HEK293T (cell line): ENCODE data around the gene AGPS.
A peak's percentile ranks its signal among the peaks of the same experiment; 100 is the strongest.

Experiments used
- CTCF ChIA-PET: fragments of 350-600 bp; formaldehyde crosslinking; extraction: SDS; loops from one replicate; lab custom pipeline; 2021; ENCODE audit warnings: antibody characterized with exemption, inconsistent platforms; lab: Yijun Ruan, JAX
- POLR2A ChIA-PET: fragments of 350-600 bp; formaldehyde crosslinking; extraction: SDS; loops from one replicate; lab custom pipeline; 2020; ENCODE audit warnings: antibody characterized with exemption, inconsistent platforms; lab: Yijun Ruan, JAX
- DNase-seq: peaks from one replicate; pipeline ENCODE4 v3.0.0; 2012; ENCODE audit warnings: mixed read lengths; ENCODE audit errors: extremely low spot score
- ARNT ChIP-seq: fragments of 450-650 bp; IDR thresholded peaks from 2 replicates; pipeline ENCODE4 v1.6.1; 2017; ENCODE audit warnings: mild to moderate bottlenecking
- BHLHE40 ChIP-seq: fragments of 450-650 bp; IDR thresholded peaks from 2 replicates; pipeline ENCODE4 v1.6.1; 2016; ENCODE audit warnings: mild to moderate bottlenecking, moderate library complexity, borderline replicate concordance
- CTBP1 ChIP-seq: fragments of 450-650 bp; IDR thresholded peaks from 2 replicates; pipeline ENCODE4 v1.6.1; 2016; ENCODE audit warnings: borderline replicate concordance
- ELF4 ChIP-seq: fragments of 450-650 bp; IDR thresholded peaks from 2 replicates; pipeline ENCODE4 v1.6.1; 2017; ENCODE audit warnings: antibody characterized with exemption
- FOXA1 ChIP-seq: fragments of 450-650 bp; IDR thresholded peaks from 2 replicates; pipeline ENCODE4 v1.6.1; 2016; ENCODE audit warnings: mild to moderate bottlenecking
- FOXK2 ChIP-seq: fragments of 450-650 bp; IDR thresholded peaks from 2 replicates; pipeline ENCODE4 v1.6.1; 2016; ENCODE audit warnings: mild to moderate bottlenecking
- FOXM1 ChIP-seq: fragments of 450-650 bp; IDR thresholded peaks from 2 replicates; pipeline ENCODE4 v1.6.1; 2017; ENCODE audit warnings: mild to moderate bottlenecking, borderline replicate concordance
- HDGF ChIP-seq: fragments of 450-650 bp; IDR thresholded peaks from 2 replicates; pipeline ENCODE4 v1.6.1; 2017; ENCODE audit warnings: antibody characterized with exemption, borderline replicate concordance
- L3MBTL2 ChIP-seq: fragments of 450-650 bp; conservative IDR thresholded peaks from 2 replicates; pipeline ENCODE4 v1.6.1; 2016; ENCODE audit warnings: mild to moderate bottlenecking
- LEF1 ChIP-seq: fragments of 450-650 bp; IDR thresholded peaks from 2 replicates; pipeline ENCODE4 v1.6.1; 2017; ENCODE audit warnings: mild to moderate bottlenecking, borderline replicate concordance
- NFRKB ChIP-seq: fragments of 450-650 bp; IDR thresholded peaks from 2 replicates; pipeline ENCODE4 v1.6.1; 2016; ENCODE audit warnings: mild to moderate bottlenecking, moderate library complexity
- SP1 ChIP-seq: fragments of 450-650 bp; IDR thresholded peaks from 2 replicates; pipeline ENCODE4 v1.6.1; 2017
- SUZ12 ChIP-seq: fragments of 450-650 bp; IDR thresholded peaks from 2 replicates; pipeline ENCODE4 v1.6.1; 2016; ENCODE audit warnings: mild to moderate bottlenecking
- TARDBP ChIP-seq: fragments of 450-650 bp; IDR thresholded peaks from 2 replicates; pipeline ENCODE4 v1.6.1; 2016
- ZNF384 ChIP-seq: fragments of 450-650 bp; IDR thresholded peaks from 2 replicates; pipeline ENCODE4 v1.6.1; 2016
- TF ChIP-seq, protein P1 (sequence below): fragments of 450-650 bp; IDR thresholded peaks from 2 replicates; pipeline ENCODE4 v1.6.1; 2016

Gene AGPS

GRCh38 chr2:177383935-177384334 is 8.6 kb upstream of the AGPS start:
- ChIA-PET POLR2A (interaction anchor here (0.6 to 1.7 kb wide), 2 partner anchors 8 to 9 kb away, joined by 3 read pairs; no protein-coding TSS in a partner anchor), CTCF (no interaction called here)
- DNase-seq = no peak
- no peak for TF ChIP-seq NFRKB
- TF ChIP-seq SP1 = no peak
- TF ChIP-seq, protein P1, sequence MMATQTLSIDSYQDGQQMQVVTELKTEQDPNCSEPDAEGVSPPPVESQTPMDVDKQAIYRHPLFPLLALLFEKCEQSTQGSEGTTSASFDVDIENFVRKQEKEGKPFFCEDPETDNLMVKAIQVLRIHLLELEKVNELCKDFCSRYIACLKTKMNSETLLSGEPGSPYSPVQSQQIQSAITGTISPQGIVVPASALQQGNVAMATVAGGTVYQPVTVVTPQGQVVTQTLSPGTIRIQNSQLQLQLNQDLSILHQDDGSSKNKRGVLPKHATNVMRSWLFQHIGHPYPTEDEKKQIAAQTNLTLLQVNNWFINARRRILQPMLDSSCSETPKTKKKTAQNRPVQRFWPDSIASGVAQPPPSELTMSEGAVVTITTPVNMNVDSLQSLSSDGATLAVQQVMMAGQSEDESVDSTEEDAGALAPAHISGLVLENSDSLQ = no peak
- TF ChIP-seq FOXA1 = no peak
- no peak for TF ChIP-seq BHLHE40
- TF ChIP-seq ELF4 = no peak
- TF ChIP-seq SUZ12 = no peak
- no peak for TF ChIP-seq TARDBP
- TF ChIP-seq L3MBTL2 = no peak
- TF ChIP-seq CTBP1 = no peak
- TF ChIP-seq HDGF = no peak
- no peak for TF ChIP-seq FOXK2
- no peak for TF ChIP-seq FOXM1
- TF ChIP-seq ARNT = no peak
- TF ChIP-seq LEF1 = no peak
- TF ChIP-seq ZNF384 = no peak

GRCh38 chr2:177385151-177385550 is 7.4 kb upstream of the AGPS start:
- no peak for TF ChIP-seq FOXM1
- TF ChIP-seq TARDBP = no peak
- no peak for TF ChIP-seq ZNF384
- TF ChIP-seq ARNT = no peak
- no peak for TF ChIP-seq CTBP1
- TF ChIP-seq ELF4 = no peak
- TF ChIP-seq SP1 = no peak
- TF ChIP-seq, protein P1 = no peak
- TF ChIP-seq FOXK2 = no peak
- TF ChIP-seq NFRKB = no peak
- TF ChIP-seq LEF1 = no peak
- no peak for TF ChIP-seq HDGF
- no peak for TF ChIP-seq BHLHE40
- no peak for TF ChIP-seq L3MBTL2
- TF ChIP-seq FOXA1 = no peak
- no peak for TF ChIP-seq SUZ12
- ChIA-PET POLR2A (interaction anchor here (1.1 to 1.7 kb wide), 2 partner anchors 8 to 31 kb away, joined by 3 read pairs; no protein-coding TSS in a partner anchor), CTCF (no interaction called here)
- DNase-seq = no peak

DNA sequence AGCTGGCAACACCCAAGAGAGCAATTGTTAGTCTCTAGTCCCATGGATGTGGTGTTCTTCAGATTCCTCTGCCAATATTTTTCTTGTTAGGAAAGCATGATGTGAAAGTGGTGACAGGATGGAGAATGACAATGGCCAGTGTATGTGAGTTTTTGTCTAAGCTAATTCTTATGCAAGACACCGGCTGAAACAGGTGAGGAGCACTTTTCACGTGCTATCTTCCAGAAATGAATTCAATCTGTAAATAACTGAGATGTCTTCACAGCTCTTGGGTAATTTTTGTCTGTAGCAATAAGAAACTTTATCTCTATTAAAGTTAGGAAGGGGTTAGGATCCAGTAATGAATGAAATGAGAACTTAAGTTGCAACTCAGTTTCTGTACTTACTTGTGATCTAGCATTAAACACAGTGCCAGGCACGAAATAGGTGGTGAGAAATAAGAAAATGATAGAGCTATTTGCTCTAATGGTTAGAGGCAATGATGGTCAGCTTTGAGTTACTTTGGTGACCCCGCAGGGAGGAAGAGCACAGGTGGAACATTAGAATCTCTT is 676 bp upstream of the AGPS start:
- ChIA-PET POLR2A (interaction anchor here (0.7 to 2.3 kb wide), 10 partner anchors 11 to 643 kb away, joined by 3 to 13 read pairs (median 3); partner anchors contain the start of gene NFE2L2), CTCF (interaction anchor here (1.0 kb wide), 1 partner anchor 337 kb away, joined by 3 read pairs; no protein-coding TSS in a partner anchor)
- TF ChIP-seq, protein P1 = no peak
- TF ChIP-seq ARNT (no peak), SUZ12 (no peak), FOXM1 (no peak), L3MBTL2 (no peak), NFRKB (no peak), SP1 (no peak), CTBP1 (no peak), TARDBP (no peak), ELF4 (no peak)
- DNase-seq = no peak

DNA sequence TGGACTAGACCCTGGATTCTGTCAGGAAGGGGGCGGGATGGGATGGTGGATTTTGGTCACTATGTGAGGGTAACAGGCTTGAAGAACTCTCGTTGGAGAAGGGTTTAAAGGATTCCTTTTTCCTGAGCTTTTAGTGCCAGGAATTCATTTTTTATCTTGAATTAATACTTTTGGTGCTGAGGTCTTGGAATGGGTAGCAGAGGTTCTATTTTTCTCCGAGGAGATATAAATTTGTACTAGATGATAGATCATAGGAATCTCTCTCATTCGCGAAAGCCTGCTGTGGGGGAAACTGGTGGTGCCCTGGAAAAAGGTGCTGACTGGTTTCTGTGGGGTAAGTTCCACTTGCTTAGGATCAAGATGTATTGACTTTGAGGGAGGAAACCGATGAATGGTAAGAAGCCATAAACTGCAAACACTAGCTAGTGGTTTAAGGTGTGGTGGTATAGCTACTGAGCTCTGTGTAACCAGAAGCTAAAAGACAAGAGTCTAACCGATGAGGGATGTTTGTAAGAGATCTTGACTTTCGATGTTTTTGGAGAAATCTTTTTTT is 706 bp downstream of the AGPS start:
- peak; percentile 16 for DNase-seq
- TF ChIP-seq HDGF (no peak), FOXK2 (no peak), SP1 (no peak), ELF4 (no peak), BHLHE40 (no peak), SUZ12 (no peak), NFRKB (no peak), FOXM1 (no peak), CTBP1 (no peak), ZNF384 (no peak), FOXA1 (no peak), TARDBP (no peak), L3MBTL2 (no peak; the same call in 1 of the 2 replicates), ARNT (no peak), LEF1 (no peak)
- TF ChIP-seq, protein P1 = no peak
- CTCF ChIA-PET = interaction anchor here (0.7 kb wide), 1 partner anchor 26 kb away, joined by 6 read pairs; no protein-coding TSS in a partner anchor
- POLR2A ChIA-PET = interaction anchor here (0.8 to 2.3 kb wide), 4 partner anchors 9 to 13 kb away, joined by 3 to 13 read pairs (median 6); no protein-coding TSS in a partner anchor
